BE2C (cell line): ENCODE results near the gene OPRL1.
A peak's percentile ranks its signal among the peaks of the same experiment; 100 is the strongest.

Source experiments
- DNase-seq: peaks from one replicate; pipeline ENCODE4 v3.0.0-alpha.2; 2020
- H3K27me3 ChIP-seq: fragments of 250-450 bp; sonication (Bioruptor Pico); 2 replicates; pipeline ENCODE4 v1.5.1; 2020; ENCODE audit warnings: mild to moderate bottlenecking
- H3K36me3 ChIP-seq: fragments of 250-450 bp; sonication (Bioruptor Pico); 2 replicates; pipeline ENCODE4 v1.5.1; 2020; ENCODE audit warnings: mild to moderate bottlenecking
- H3K4me1 ChIP-seq: fragments of 250-450 bp; sonication (Bioruptor Pico); 2 replicates; pipeline ENCODE4 v1.5.1; 2020
- H3K4me3 ChIP-seq: 2 replicates; pipeline ENCODE4 v1.5.1; 2011; ENCODE audit warnings: low read depth, low read length
- H3K9me3 ChIP-seq: fragments of 250-450 bp; sonication (Bioruptor Pico); 2 replicates; pipeline ENCODE4 v1.5.1; 2020
- CTCF ChIP-seq: IDR thresholded peaks from 2 replicates; pipeline ENCODE4 v1.5.1; 2012; ENCODE audit warnings: mild to moderate bottlenecking, low read depth, low read length

The OPRL1 gene

GRCh38 chr20:64053841-64054661, 25.8 kb upstream of the OPRL1 start:
- H3K4me3 ChIP-seq = peak overlapping the region; percentile 28; the same call in 1 of the 2 replicates
- H3K36me3 ChIP-seq = no peaks in the 10 kb centered on the region
- no peaks in the 10 kb centered on the region for H3K27me3 ChIP-seq
- TF ChIP-seq CTCF = peak; percentile 64
- peaks cover 50% of the 10 kb centered on the region for H3K4me1 ChIP-seq
- H3K9me3 ChIP-seq = no peaks in the 10 kb centered on the region
- peak; percentile 81 for DNase-seq

GRCh38 chr20:64055396-64055892, 24.4 kb upstream of the OPRL1 start:
- Histone ChIP-seq H3K4me3 (no peak overlapping the region), H3K27me3 (no peaks in the 10 kb centered on the region), H3K9me3 (no peaks in the 10 kb centered on the region), H3K4me1 (peaks cover 48% of the 10 kb centered on the region), H3K36me3 (no peaks in the 10 kb centered on the region)
- no peak for TF ChIP-seq CTCF
- DNase-seq = no peak

- peak; percentile 87 for DNase-seq
- Histone ChIP-seq H3K36me3 (no peaks in the 10 kb centered on the region), H3K4me3 (no peak overlapping the region), H3K27me3 (no peaks in the 10 kb centered on the region), H3K9me3 (no peaks in the 10 kb centered on the region), H3K4me1 (peaks cover 48% of the 10 kb centered on the region)
- no peak for TF ChIP-seq CTCF
Observed at GRCh38 chr20:64055893-64056638, 23.8 kb upstream of the OPRL1 start.

- no peak for TF ChIP-seq CTCF
- Histone ChIP-seq H3K9me3 (no peaks in the 10 kb centered on the region), H3K27me3 (no peaks in the 10 kb centered on the region), H3K36me3 (no peaks in the 10 kb centered on the region), H3K4me1 (peaks cover 44% of the 10 kb centered on the region), H3K4me3 (no peak overlapping the region)
- no peak for DNase-seq
Observed at GRCh38 chr20:64056639-64056888, 23.3 kb upstream of the OPRL1 start.

- no peaks in the 10 kb centered on the region for H3K9me3 ChIP-seq
- H3K27me3 ChIP-seq = no peaks in the 10 kb centered on the region
- TF ChIP-seq CTCF = no peak
- peaks cover 39% of the 10 kb centered on the region for H3K4me1 ChIP-seq
- H3K4me3 ChIP-seq = no peak overlapping the region
- no peak for DNase-seq
- no peaks in the 10 kb centered on the region for H3K36me3 ChIP-seq
Observed at GRCh38 chr20:64056889-64057627, 22.8 kb upstream of the OPRL1 start.
